ENCODE measurements around the gene HIVEP3.
A peak's percentile ranks its signal among the peaks of the same experiment; 100 is the strongest.

Gene HIVEP3

GRCh38 chr1:41838266-41838665 is 80.5 kb downstream of the HIVEP3 start:
- no peak for TF ChIP-seq CTCF (IDR thresholded peaks at IDR 0.05; ENCODE audit: insufficient read depth, low read depth, low read length, missing control alignments)
- H3K4me3 ChIP-seq (ENCODE audit: low read length) = no peak overlapping the region
- DNase-seq (ENCODE audit: low read depth) = no peak

DNA sequence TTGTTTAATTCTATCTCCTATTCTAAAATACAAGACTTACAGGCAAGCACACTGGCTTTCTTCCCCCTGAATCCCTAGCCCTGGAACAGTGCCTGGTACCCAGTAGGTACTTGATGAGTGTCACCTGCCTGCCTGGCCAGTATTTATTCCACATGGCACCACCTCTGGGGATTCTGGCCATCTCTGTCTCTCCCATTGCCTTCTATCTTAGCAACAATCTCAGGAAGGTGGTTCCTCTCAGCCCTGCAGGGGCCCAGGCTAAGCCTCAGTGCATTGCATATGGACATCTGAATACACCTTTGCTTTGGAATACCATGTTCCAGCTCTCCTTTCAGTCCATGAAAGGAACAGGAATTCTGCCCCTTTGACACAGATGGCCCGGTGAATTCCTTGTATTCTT is 81.0 kb downstream of the HIVEP3 start:
- H3K4me3 ChIP-seq (ENCODE audit: low read length) = no peak overlapping the region
- no peak for DNase-seq (ENCODE audit: low read depth)
- TF ChIP-seq CTCF (IDR thresholded peaks at IDR 0.05; ENCODE audit: insufficient read depth, low read depth, low read length, missing control alignments) = no peak

GRCh38 chr1:41835485-41835884 is 83.2 kb downstream of the HIVEP3 start:
- DNase-seq (ENCODE audit: low read depth) = peak; percentile 50
- no peak overlapping the region for H3K4me3 ChIP-seq (ENCODE audit: low read length)
- no peak for TF ChIP-seq CTCF (IDR thresholded peaks at IDR 0.05; ENCODE audit: insufficient read depth, low read depth, low read length, missing control alignments)

- DNase-seq (ENCODE audit: low read depth) = no peak
- TF ChIP-seq CTCF (IDR thresholded peaks at IDR 0.05; ENCODE audit: insufficient read depth, low read depth, low read length, missing control alignments) = no peak
These were observed 85.2 kb downstream of the HIVEP3 start for GRCh38 chr1:41833519-41834000.

DNA sequence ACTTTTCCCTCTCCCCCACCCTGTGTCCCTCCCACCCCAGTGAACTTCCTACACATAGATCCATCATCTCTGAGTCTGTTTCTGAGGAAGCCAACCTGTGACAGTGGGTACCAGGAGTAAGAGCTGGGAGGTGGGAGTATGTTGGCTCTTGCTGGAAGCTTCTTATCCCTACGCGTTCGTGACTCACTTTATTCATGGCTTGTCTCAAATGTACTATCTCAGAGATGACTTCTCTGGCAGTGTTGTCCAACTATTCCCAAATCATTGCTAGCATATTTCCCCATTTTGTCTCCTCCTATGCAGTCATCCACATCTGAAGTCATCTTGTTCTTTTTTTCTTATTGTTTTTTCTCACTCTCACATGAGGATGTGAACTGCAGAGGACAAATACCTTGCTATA is 88.0 kb downstream of the HIVEP3 start:
- TF ChIP-seq CTCF (IDR thresholded peaks at IDR 0.05; ENCODE audit: insufficient read depth, low read depth, low read length, missing control alignments) = no peak
- H3K4me3 ChIP-seq (ENCODE audit: low read length) = no peak overlapping the region
- no peak for DNase-seq (ENCODE audit: low read depth)

More at GRCh38 chr1:41833519-41834000, 85.2 kb downstream of the HIVEP3 start:
- H3K4me3 ChIP-seq (ENCODE audit: low read length) = no peak overlapping the region

DNA sequence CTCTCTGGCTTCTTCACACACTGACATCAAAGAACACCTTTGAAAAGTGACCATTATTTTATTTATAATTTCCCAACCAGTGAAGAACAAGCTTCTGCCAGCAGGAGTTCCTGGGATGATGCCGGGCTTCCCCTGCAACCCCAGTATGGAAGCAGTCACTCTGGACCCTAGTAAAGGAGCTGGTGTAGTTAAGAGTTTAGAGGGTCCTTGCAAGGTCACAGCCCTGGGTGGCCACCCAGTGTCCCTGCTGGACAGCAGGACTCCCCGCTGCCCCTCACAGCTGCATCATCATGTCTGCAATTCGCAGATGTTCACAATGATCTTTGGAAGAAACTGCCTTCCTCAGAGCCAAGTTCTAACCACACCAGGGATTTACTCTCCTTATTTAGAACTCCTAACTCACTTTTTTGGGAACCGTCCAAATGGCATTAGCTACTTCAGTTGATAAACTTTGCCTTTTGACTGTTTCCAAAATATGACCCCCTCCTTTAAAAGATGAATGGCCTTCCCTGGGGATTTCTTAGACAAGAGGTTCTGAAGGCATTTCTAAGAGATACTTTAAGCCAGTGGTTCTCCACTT is 90.6 kb downstream of the HIVEP3 start:
- no peak overlapping the region for H3K4me3 ChIP-seq (ENCODE audit: low read length)
- TF ChIP-seq CTCF (IDR thresholded peaks at IDR 0.05; ENCODE audit: insufficient read depth, low read depth, low read length, missing control alignments) = no peak
- DNase-seq (ENCODE audit: low read depth) = no peak

- no peak for DNase-seq (ENCODE audit: low read depth)
These were observed 95.3 kb downstream of the HIVEP3 start for GRCh38 chr1:41823471-41823870.

More at GRCh38 chr1:41823471-41823870, 95.3 kb downstream of the HIVEP3 start:
- TF ChIP-seq CTCF (IDR thresholded peaks at IDR 0.05; ENCODE audit: insufficient read depth, low read depth, low read length, missing control alignments) = no peak
- no peak overlapping the region for H3K4me3 ChIP-seq (ENCODE audit: low read length)

All from epithelial cell of esophagus (primary cell).